SK-N-SH (cell line): ENCODE measurements around the gene ADAMTS20. TPM values are rescaled to one million over a fixed set of nuclear protein-coding genes. Genes with fewer than 3 reads are reported as not detected.

ENCODE experiments used
- CTCF ChIA-PET: fragments of 300-600, 350-600 bp; formaldehyde crosslinking; extraction: SDS; loops from one replicate; lab custom pipeline; 2021; lab: Yijun Ruan, JAX
- POLR2A ChIA-PET: fragments of 350-600 bp; sonication (Branson Sonifier 250); formaldehyde crosslinking; extraction: SDS; loops from one replicate; lab custom pipeline; 2020; ENCODE audit warnings: antibody characterized with exemption, inconsistent platforms; lab: Yijun Ruan, JAX
- DNase-seq: peaks from one replicate; pipeline ENCODE4 v3.0.0; 2012
- H2AFZ ChIP-seq: fragments of 200-600 bp; sonication (generic); 2 replicates; pipeline ENCODE4 v1.8.1; 2016; ENCODE audit warnings: antibody characterized with exemption, mild to moderate bottlenecking, low read depth
- H3F3A ChIP-seq: fragments of 200-600 bp; sonication (generic); replicated peaks from 2 replicates; pipeline ENCODE3; 2016; ENCODE audit warnings: antibody characterized with exemption, mild to moderate bottlenecking; ENCODE audit not compliant: insufficient read depth
- H3K27ac ChIP-seq, 2 experiments: fragments of 200-500 bp in 1 of 2; fragments of 200-600 bp in 1 of 2; sonication (Bioruptor generic) in 1 of 2; sonication (generic), shearing (Covaris generic) in 1 of 2; 2 replicates each; pipeline versions ENCODE4 v1.5.1 to v1.6.1; 2014 to 2016; ENCODE audit warnings: low read depth in 2 of 2, inconsistent platforms in 1 of 2, low read length in 1 of 2, mild to moderate bottlenecking in 1 of 2, mixed read lengths in 1 of 2
- H3K27me3 ChIP-seq: fragments of 200-600 bp; sonication (generic), shearing (Covaris generic); 2 replicates; pipeline ENCODE4 v1.6.1; 2016; ENCODE audit warnings: mixed run types; ENCODE audit not compliant: insufficient read depth
- H3K36me3 ChIP-seq, 2 experiments: fragments of 200-500 bp in 1 of 2; fragments of 200-600 bp in 1 of 2; sonication (Bioruptor generic) in 1 of 2; sonication (generic) in 1 of 2; replicated peaks in 1 of 2; 2 replicates each; pipeline versions ENCODE3 to v1.5.1; 2014 to 2016; ENCODE audit warnings: low read length in 1 of 2, mild to moderate bottlenecking in 1 of 2; ENCODE audit not compliant: insufficient read depth in 2 of 2, control insufficient read depth in 1 of 2
- H3K4me1 ChIP-seq, 2 experiments: fragments of 200-500 bp in 1 of 2; fragments of 200-600 bp in 1 of 2; sonication (Bioruptor generic) in 1 of 2; sonication (generic), shearing (Covaris generic) in 1 of 2; 2 replicates each; pipeline versions ENCODE4 v1.5.1 to v1.6.1; 2014 to 2016; ENCODE audit warnings: low read depth in 1 of 2, low read length in 1 of 2, mixed run types in 1 of 2; ENCODE audit not compliant: insufficient read depth in 2 of 2, control insufficient read depth in 1 of 2
- H3K4me2 ChIP-seq: fragments of 200-600 bp; sonication (generic), shearing (Covaris generic); 2 replicates; pipeline ENCODE4 v1.6.1; 2017; ENCODE audit warnings: mixed run types
- H3K4me3 ChIP-seq, 2 experiments: fragments of 200-500 bp in 1 of 2; fragments of 200-600 bp in 1 of 2; sonication (Bioruptor generic) in 1 of 2; sonication (generic), shearing (Covaris generic) in 1 of 2; 2 replicates each; pipeline versions ENCODE4 v1.5.1 to v1.8.1; 2014 to 2016; ENCODE audit warnings: low read depth in 2 of 2, inconsistent platforms in 1 of 2, low read length in 1 of 2, mild to moderate bottlenecking in 1 of 2, mixed read lengths in 1 of 2, moderate library complexity in 1 of 2
- H3K79me2 ChIP-seq: fragments of 200-600 bp; sonication (generic); 2 replicates; pipeline ENCODE4 v1.8.1; 2017; ENCODE audit warnings: mild to moderate bottlenecking; ENCODE audit not compliant: insufficient read depth
- H3K9ac ChIP-seq: fragments of 200-600 bp; sonication (generic); 2 replicates; pipeline ENCODE4 v1.6.1; 2017; ENCODE audit warnings: mixed run types
- H3K9me2 ChIP-seq: fragments of 200-600 bp; sonication (generic); 2 replicates; pipeline ENCODE4 v1.6.1; 2017; ENCODE audit warnings: mixed run types
- H3K9me3 ChIP-seq: fragments of 200-600 bp; sonication (generic); 2 replicates; pipeline ENCODE4 v1.6.1; 2017; ENCODE audit warnings: mixed run types, mild to moderate bottlenecking, moderate library complexity
- H4K20me1 ChIP-seq: fragments of 200-600 bp; sonication (generic); 2 replicates; pipeline ENCODE4 v1.6.1; 2017; ENCODE audit warnings: mild to moderate bottlenecking, mixed run types; ENCODE audit not compliant: insufficient read depth
- CHD2 ChIP-seq: fragments of 150-350 bp; IDR thresholded peaks from 2 replicates; pipeline ENCODE4 v1.6.1; 2018; ENCODE audit warnings: low read length; ENCODE audit not compliant: partially characterized antibody
- CTCF ChIP-seq: fragments of 200-600 bp; sonication (generic); IDR thresholded peaks from 2 replicates; pipeline ENCODE4 v1.6.1; 2017; ENCODE audit warnings: antibody characterized with exemption, mild to moderate bottlenecking, moderate library complexity
- ELF1 ChIP-seq: IDR thresholded peaks from 2 replicates; pipeline ENCODE4 v1.4.0; 2012
- EZH2phosphoT487 ChIP-seq: fragments of 200-600 bp; sonication (generic); IDR thresholded peaks from 2 replicates; pipeline ENCODE4 v1.6.1; 2017; ENCODE audit warnings: low read depth, mixed run types, mild to moderate bottlenecking, antibody characterized with exemption, moderate library complexity, borderline replicate concordance
- FOSL2 ChIP-seq: IDR thresholded peaks from 2 replicates; pipeline ENCODE4 v1.4.0; 2012; ENCODE audit warnings: low read depth, mild to moderate bottlenecking, moderate library complexity, borderline replicate concordance
- FOXM1 ChIP-seq: IDR thresholded peaks from 2 replicates; pipeline ENCODE4 v1.4.0; 2012; ENCODE audit warnings: low read depth, mild to moderate bottlenecking
- GABPA ChIP-seq: IDR thresholded peaks from 2 replicates; pipeline ENCODE4 v1.4.0; 2012; ENCODE audit warnings: low read depth, mild to moderate bottlenecking
- GATA2 ChIP-seq: sonication (generic); formaldehyde crosslinking; IDR thresholded peaks from 2 replicates; pipeline ENCODE4 v1.5.0; 2020; ENCODE audit warnings: mild to moderate bottlenecking, missing genetic modification reagents
- MAX ChIP-seq: IDR thresholded peaks from 2 replicates; pipeline ENCODE4 v1.4.0; 2012; ENCODE audit warnings: low read depth
- MEF2A ChIP-seq: IDR thresholded peaks from 2 replicates; pipeline ENCODE4 v1.4.0; 2012; ENCODE audit warnings: low read depth, borderline replicate concordance
- NFIC ChIP-seq: IDR thresholded peaks from 2 replicates; pipeline ENCODE4 v1.4.0; 2012; ENCODE audit warnings: borderline replicate concordance
- RAD21 ChIP-seq: IDR thresholded peaks from 2 replicates; pipeline ENCODE4 v1.6.1; 2012; ENCODE audit warnings: mild to moderate bottlenecking, low read length
- RFX5 ChIP-seq: IDR thresholded peaks from 2 replicates; pipeline ENCODE4 v1.6.1; 2012; ENCODE audit warnings: mild to moderate bottlenecking, improper control_type of control experiment, low read length
- RXRA ChIP-seq: IDR thresholded peaks from 2 replicates; pipeline ENCODE4 v1.4.0; 2012; ENCODE audit warnings: low read depth, mild to moderate bottlenecking, borderline replicate concordance
- SMC3 ChIP-seq: IDR thresholded peaks from 2 replicates; pipeline ENCODE4 v1.6.1; 2012; ENCODE audit warnings: low read depth, low read length, improper control_type of control experiment
- TAF1 ChIP-seq: IDR thresholded peaks from 2 replicates; pipeline ENCODE4 v1.6.1; 2012; ENCODE audit warnings: low read depth, mild to moderate bottlenecking, low read length, moderate library complexity, borderline replicate concordance
- TCF12 ChIP-seq: IDR thresholded peaks from 2 replicates; pipeline ENCODE4 v1.4.0; 2012
- TEAD4 ChIP-seq: IDR thresholded peaks from 2 replicates; pipeline ENCODE4 v1.4.0; 2012; ENCODE audit warnings: mild to moderate bottlenecking, borderline replicate concordance; ENCODE audit not compliant: insufficient read depth
- USF1 ChIP-seq: IDR thresholded peaks from 2 replicates; pipeline ENCODE4 v1.4.0; 2012; ENCODE audit warnings: low read depth, borderline replicate concordance
- USF2 ChIP-seq: fragments of 150-350 bp; IDR thresholded peaks from 2 replicates; pipeline ENCODE4 v1.6.1; 2017; ENCODE audit warnings: antibody characterized with exemption, low read length, low read depth, borderline replicate concordance
- YY1 ChIP-seq: IDR thresholded peaks from 2 replicates; pipeline ENCODE4 v1.4.0; 2012; ENCODE audit warnings: low read depth, mild to moderate bottlenecking
- WGBS: methylation state at CpG from one replicate; pipeline ENCODE4 v1.1.6; 2017; ENCODE audit warnings: low lambda C conversion rate; 5-methylcytosine and 5-hydroxymethylcytosine counted together
- polyA plus RNA-seq, 3 experiments: library from polyadenylated mRNA; depleted of rRNA; stranded (reverse); fragments of >200 nt; gene quantifications; 2 replicates each; pipeline ENCODE4 v1.2.3, GENCODE V29; 2012
- TF ChIP-seq, protein P1 (sequence below): IDR thresholded peaks from 2 replicates; pipeline ENCODE4 v1.4.0; 2012; ENCODE audit warnings: low read depth, borderline replicate concordance

ADAMTS20 gene
- polyA plus RNA-seq, 1 of the 3 experiments (the other 2 are of a cell fraction), result not detected

DNA sequence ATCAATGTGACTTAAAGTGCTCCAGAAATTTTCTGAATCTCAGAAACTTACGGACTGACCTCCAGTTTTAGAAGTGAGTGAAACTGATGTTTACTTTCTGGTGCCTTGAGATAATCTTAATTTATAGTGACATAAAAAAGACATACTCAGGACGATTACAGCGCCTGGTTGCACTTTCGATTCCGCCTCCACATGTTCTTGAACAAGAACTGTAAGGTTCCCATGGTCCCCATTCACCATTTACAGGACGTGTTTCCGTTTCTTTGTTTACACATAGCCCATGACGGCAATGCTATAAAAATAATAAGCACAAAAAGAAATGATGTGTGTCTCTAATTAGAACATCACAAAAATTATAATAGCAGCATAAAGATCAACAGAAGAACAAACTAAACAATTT is 98.2 kb downstream of the ADAMTS20 start:
- H3K9me3 ChIP-seq, result no peaks in the 10 kb centered on the region
- TF ChIP-seq YY1 (no peak), FOXM1 (no peak), USF2 (no peak), TCF12 (no peak), GABPA (no peak), RFX5 (no peak), RXRA (no peak), CHD2 (no peak), EZH2phosphoT487 (no peak), ELF1 (no peak), TEAD4 (no peak)
- TF ChIP-seq, protein P1, sequence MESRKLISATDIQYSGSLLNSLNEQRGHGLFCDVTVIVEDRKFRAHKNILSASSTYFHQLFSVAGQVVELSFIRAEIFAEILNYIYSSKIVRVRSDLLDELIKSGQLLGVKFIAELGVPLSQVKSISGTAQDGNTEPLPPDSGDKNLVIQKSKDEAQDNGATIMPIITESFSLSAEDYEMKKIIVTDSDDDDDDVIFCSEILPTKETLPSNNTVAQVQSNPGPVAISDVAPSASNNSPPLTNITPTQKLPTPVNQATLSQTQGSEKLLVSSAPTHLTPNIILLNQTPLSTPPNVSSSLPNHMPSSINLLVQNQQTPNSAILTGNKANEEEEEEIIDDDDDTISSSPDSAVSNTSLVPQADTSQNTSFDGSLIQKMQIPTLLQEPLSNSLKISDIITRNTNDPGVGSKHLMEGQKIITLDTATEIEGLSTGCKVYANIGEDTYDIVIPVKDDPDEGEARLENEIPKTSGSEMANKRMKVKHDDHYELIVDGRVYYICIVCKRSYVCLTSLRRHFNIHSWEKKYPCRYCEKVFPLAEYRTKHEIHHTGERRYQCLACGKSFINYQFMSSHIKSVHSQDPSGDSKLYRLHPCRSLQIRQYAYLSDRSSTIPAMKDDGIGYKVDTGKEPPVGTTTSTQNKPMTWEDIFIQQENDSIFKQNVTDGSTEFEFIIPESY, result no peak
- TF ChIP-seq, all 33 proteins: peak for 0
- Histone ChIP-seq H4K20me1 (no peaks in the 10 kb centered on the region), H3F3A (no peaks in the 10 kb centered on the region), H2AFZ (no peak overlapping the region), H3K36me3 (no peaks in the 10 kb centered on the region), H3K27me3 (no peaks in the 10 kb centered on the region), H3K4me2 (no peak overlapping the region), H3K9ac (no peak overlapping the region), H3K4me1 (no peaks in the 10 kb centered on the region), H3K27ac (no peak overlapping the region), H3K4me3 (no peak overlapping the region), H3K9me2 (no peaks in the 10 kb centered on the region), H3K79me2 (no peaks in the 10 kb centered on the region)
- POLR2A ChIA-PET, result no interaction called here
- CTCF ChIA-PET, result no interaction called here
- WGBS, result 48% methylated on average over 8 of the region's 8 CpGs
- DNase-seq, result no peak

DNA sequence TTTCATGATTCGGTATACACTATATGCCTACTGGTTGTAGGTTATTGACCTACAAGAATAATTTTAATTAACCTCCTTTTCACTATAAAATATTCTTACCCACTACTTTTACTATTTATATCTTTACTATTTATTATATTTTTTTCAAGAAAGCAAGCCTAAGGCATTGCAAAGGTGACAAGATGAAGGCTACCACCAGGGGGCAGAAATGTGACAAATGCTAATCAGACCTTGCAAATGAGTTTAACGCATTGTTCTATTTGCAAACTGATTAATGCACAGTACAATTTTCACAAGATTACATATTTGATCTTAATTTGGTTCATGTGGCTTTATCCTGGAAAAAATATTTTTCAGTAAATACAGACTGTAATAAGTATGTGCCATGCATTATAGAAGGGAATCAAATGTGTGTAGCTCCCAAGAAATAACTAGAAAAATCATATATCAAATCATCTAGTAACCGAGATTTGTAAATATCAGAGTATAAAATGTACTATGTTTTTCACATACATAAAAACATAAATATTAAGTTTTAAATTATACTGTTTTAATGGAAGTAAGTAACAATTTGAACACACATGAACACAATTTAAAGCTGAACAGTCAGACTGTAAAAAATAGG is 107.0 kb downstream of the ADAMTS20 start:
- ChIA-PET POLR2A (no interaction called here), CTCF (interaction anchor here (0.8 to 3.1 kb wide), 24 partner anchors 11 to 501 kb away, joined by 3 to 39 read pairs (median 4); no protein-coding TSS in a partner anchor)
- Histone ChIP-seq H3K36me3 (no peaks in the 10 kb centered on the region), H3K4me1 (no peaks in the 10 kb centered on the region; a peak in 1 of 4 replicates), H3K9ac (no peak overlapping the region), H3F3A (no peaks in the 10 kb centered on the region), H4K20me1 (no peaks in the 10 kb centered on the region), H3K27ac (no peak overlapping the region), H3K9me3 (no peaks in the 10 kb centered on the region), H2AFZ (no peak overlapping the region), H3K79me2 (no peaks in the 10 kb centered on the region), H3K9me2 (no peaks in the 10 kb centered on the region), H3K27me3 (no peaks in the 10 kb centered on the region), H3K4me3 (no peak overlapping the region), H3K4me2 (no peak overlapping the region)
- TF ChIP-seq CTCF (peak; percentile 88), RAD21 (peak; percentile 61), NFIC (no peak), MEF2A (no peak), USF1 (no peak), GATA2 (no peak), TCF12 (no peak), TAF1 (no peak), SMC3 (peak; percentile 53), MAX (no peak), FOSL2 (no peak)
- 40% methylated on average over 3 of the region's 3 CpGs for WGBS
- DNase-seq, result peak; percentile 10
